Measurements from ENCODE around the gene TOM1L2. TPM values are rescaled to one million over a fixed set of nuclear protein-coding genes. Genes with fewer than 3 reads are reported as not detected.

Gene TOM1L2
- 10 to 100 TPM; 55.7 to 97.1 (median 73.3) TPM for total RNA-seq

GRCh38 chr17:17972126-17972951 is at the start of gene TOM1L2, which contains the start of gene DRC3:
TOM1L2 (minus strand) TSS chr17:17972400; CDS start chr17:17972313, 87 bp downstream.
DRC3 (plus strand) TSS chr17:17972862; CDS start chr17:17977599, 4,737 bp downstream.
- intact Hi-C loops (cut with DNase I; ENCODE audit: low total_unique reads), result loop anchor here (1.0 to 10.0 kb wide), 4 partner anchors 50 to 342 kb away; partner anchors contain the start of genes ALKBH5, ATPAF2, GID4 and SMCR8
- peak within 1 kb of the TSS; percentile 76 to 95 (median 90) for H3K4me3 ChIP-seq
- peak; percentile 96 to 98 for TF ChIP-seq POLR2A (IDR thresholded peaks at IDR 0.05)
- TF ChIP-seq CTCF (IDR thresholded peaks at IDR 0.05 in 4 of 5, conservative IDR thresholded peaks at IDR 0.05 in 1 of 5), result peak; percentile 10 to 57 (median 25)

DNA sequence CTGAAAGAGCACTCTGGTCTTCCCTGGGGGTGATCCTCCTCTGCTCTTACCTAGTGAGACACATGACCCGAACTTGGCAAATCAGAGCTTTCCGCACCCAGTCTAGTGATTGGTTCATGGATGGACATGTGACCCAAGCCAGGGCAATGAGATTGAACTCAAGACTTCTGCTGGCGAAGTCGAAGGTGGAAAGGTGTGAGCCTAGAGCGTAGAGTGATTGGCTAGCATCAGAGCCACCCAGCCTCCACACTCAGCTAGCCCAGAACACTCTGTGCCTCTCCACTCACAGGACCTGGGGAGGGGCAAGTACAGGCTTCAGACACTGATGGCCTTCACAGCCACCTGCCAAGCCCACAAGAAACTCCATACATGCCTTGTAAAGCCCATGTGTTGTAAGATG is 49.2 kb upstream of the TOM1L2 start:
- peak; percentile 79 to 84 for ATAC-seq
- DNase-seq, result peak; percentile 77 to 87
- no peak for TF ChIP-seq CTCF (IDR thresholded peaks at IDR 0.05 in 4 of 5, conservative IDR thresholded peaks at IDR 0.05 in 1 of 5)
- TF ChIP-seq POLR2A (IDR thresholded peaks at IDR 0.05), result no peak
- in situ Hi-C loops (cut with MboI; ENCODE audit: low sequenced_read_pairs in 4 of 4) (no loop called here), intact Hi-C loops (cut with DNase I; ENCODE audit: low total_unique reads) (no loop called here)
- Histone ChIP-seq H3K27me3 (no peaks in the 10 kb centered on the region), H3K36me3 (peaks cover 0 to 2% of the 10 kb centered on the region in 2 donors), H3K27ac (peak overlapping the region; percentile 2 to 83 (median 38)), H3K4me3 (no peak overlapping the region), H3K9me3 (no peaks in the 10 kb centered on the region), H3K4me1 (peaks cover 7 to 30% of the 10 kb centered on the region in 2 donors)

More at GRCh38 chr17:17972126-17972951, at the start of gene TOM1L2, which contains the start of gene DRC3:
- no peaks in the 10 kb centered on the region for H3K36me3 ChIP-seq
- no peaks in the 10 kb centered on the region for H3K27me3 ChIP-seq
- no peaks in the 10 kb centered on the region for H3K9me3 ChIP-seq
- in situ Hi-C loops (cut with MboI; ENCODE audit: low sequenced_read_pairs in 4 of 4), result loop anchor here in 2 of 4 donors (10.0 kb wide), 2 partner anchors 62 to 98 kb away; partner anchors contain the start of genes ATPAF2 (in 1 of the 2) and GID4 (in 1 of the 2)
- H3K4me1 ChIP-seq, result peaks cover 23 to 27% of the 10 kb centered on the region in 2 donors
- peak; percentile 100 for DNase-seq
- ATAC-seq, result peak; percentile 98
- H3K27ac ChIP-seq, result peak within 1 kb of the TSS; percentile 87 to 97 (median 97)

GRCh38 chr17:18020971-18021370 is 48.8 kb upstream of the TOM1L2 start:
- in situ Hi-C loops (cut with MboI; ENCODE audit: low sequenced_read_pairs in 4 of 4) (no loop called here), intact Hi-C loops (cut with DNase I; ENCODE audit: low total_unique reads) (no loop called here)
- Histone ChIP-seq H3K4me1 (peaks cover 7 to 26% of the 10 kb centered on the region in 2 donors), H3K27me3 (no peaks in the 10 kb centered on the region), H3K9me3 (no peaks in the 10 kb centered on the region), H3K27ac (peak overlapping the region; percentile 2 to 83 (median 38)), H3K4me3 (no peak overlapping the region), H3K36me3 (peaks cover 0 to 2% of the 10 kb centered on the region in 2 donors)
- DNase-seq, result no peak
- TF ChIP-seq POLR2A (IDR thresholded peaks at IDR 0.05) (no peak), CTCF (IDR thresholded peaks at IDR 0.05 in 4 of 5, conservative IDR thresholded peaks at IDR 0.05 in 1 of 5) (no peak)
- ATAC-seq, result no peak

DNA sequence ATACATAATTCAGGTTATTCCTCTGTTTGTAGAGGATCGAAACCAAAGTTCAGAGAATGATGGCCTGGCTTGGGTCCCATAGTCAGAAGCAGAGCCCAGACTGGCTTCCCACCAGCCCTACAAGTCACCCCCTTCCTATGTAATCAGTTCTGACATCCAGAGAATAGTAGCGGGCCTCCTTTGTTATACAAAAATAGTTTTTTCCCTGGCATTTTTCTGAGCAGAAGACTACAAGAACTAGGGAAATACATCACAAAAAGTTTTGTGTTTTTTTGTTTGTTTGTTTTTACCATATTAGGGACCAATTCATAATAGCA is 47.6 kb upstream of the TOM1L2 start:
- Histone ChIP-seq H3K4me3 (no peak overlapping the region), H3K9me3 (no peaks in the 10 kb centered on the region), H3K27me3 (no peaks in the 10 kb centered on the region), H3K27ac (no peak overlapping the region), H3K36me3 (peaks cover 0 to 2% of the 10 kb centered on the region in 2 donors), H3K4me1 (peaks cover 7 to 24% of the 10 kb centered on the region in 2 donors)
- DNase-seq (no peak), ATAC-seq (no peak)
- TF ChIP-seq CTCF (IDR thresholded peaks at IDR 0.05 in 4 of 5, conservative IDR thresholded peaks at IDR 0.05 in 1 of 5) (no peak), POLR2A (IDR thresholded peaks at IDR 0.05) (no peak)
- in situ Hi-C loops (cut with MboI; ENCODE audit: low sequenced_read_pairs in 4 of 4), result no loop called here
- intact Hi-C loops (cut with DNase I; ENCODE audit: low total_unique reads), result no loop called here
